Sigmoid colon (tissue), 7 donors: ENCODE results near the gene ANO6. TPM values are rescaled to one million over a fixed set of nuclear protein-coding genes. Genes with fewer than 3 reads are reported as not detected.

Experiments used
- DNase-seq: peaks from one replicate; pipeline ENCODE4 v3.0.0-alpha.2; 2019
- H3K27ac ChIP-seq, 4 donors: fragments of 200-600 bp; sonication (generic); one replicate each; pipeline ENCODE4 v1.5.1; 2016 to 2019; ENCODE audit warnings: mild to moderate bottlenecking in 1 of 4
- H3K27me3 ChIP-seq, 3 donors: fragments of 200-600 bp; sonication (generic); one replicate each; pipeline ENCODE4 v1.5.1; 2019; ENCODE audit warnings: mild to moderate bottlenecking in 1 of 3
- H3K36me3 ChIP-seq, 4 donors: fragments of 200-600 bp; sonication (generic); one replicate each; pipeline ENCODE4 v1.5.1; 2016 to 2019
- H3K4me1 ChIP-seq, 4 donors: fragments of 200-600 bp; sonication (generic); one replicate each; pipeline ENCODE4 v1.5.1; 2017 to 2019
- H3K4me3 ChIP-seq, 4 donors: fragments of 200-600 bp; sonication (generic); one replicate each; pipeline ENCODE4 v1.5.1; 2017 to 2019; ENCODE audit warnings: mild to moderate bottlenecking in 2 of 4, moderate library complexity in 1 of 4
- H3K9me3 ChIP-seq, 4 donors: fragments of 200-600 bp in 3 of 4; sonication (generic) in 3 of 4; one replicate each; pipeline versions ENCODE4 v1.5.1 to v1.6.1; 2013 to 2019
- EP300 ChIP-seq, 4 donors: sonication (generic); formaldehyde crosslinking; IDR thresholded peaks; one replicate each; pipeline ENCODE4 v1.6.1; 2017; ENCODE audit warnings: antibody characterized with exemption in 4 of 4
- POLR2A ChIP-seq, 2 donors: fragments of 450-650 bp; IDR thresholded peaks; one replicate each; pipeline ENCODE4 v1.6.1; 2016; ENCODE audit warnings: antibody characterized with exemption in 2 of 2, mild to moderate bottlenecking in 2 of 2, moderate library complexity in 2 of 2
- POLR2AphosphoS5 ChIP-seq, 4 donors: sonication (generic); formaldehyde crosslinking; IDR thresholded peaks; one replicate each; pipeline ENCODE4 v1.6.1; 2017; ENCODE audit warnings: antibody characterized with exemption in 4 of 4
- WGBS, 2 donors: extraction: QIAGEN DNeasy Blood & Tissue Kit; methylation state at CpG; one replicate each; pipeline ENCODE4 v1.1.7; 2013; 5-methylcytosine and 5-hydroxymethylcytosine counted together
- intact Hi-C: fragments of 100-400 bp; cut with DNase I; formaldehyde crosslinking; loops from one replicate; pipeline ENCODE4 v1.15.1; 2023
- polyA plus RNA-seq, 3 donors: library from polyadenylated mRNA; stranded (reverse); fragments of 200-250 nt; gene quantifications; one replicate each; pipeline ENCODE4 v1.2.3, GENCODE V29; 2013
- total RNA-seq, 4 donors: library from RNA; depleted of rRNA; stranded (reverse); fragments of >200 nt; gene quantifications; one replicate each; pipeline ENCODE4 v1.1.0, GENCODE V29; 2016
- TF ChIP-seq, protein P1 (sequence below), 4 experiments: fragments of 450-650 bp in 3 of 4; fragments of 200-600 bp in 1 of 4; IDR thresholded peaks; one replicate each; pipeline ENCODE4 v1.5.1; 2016 to 2019; ENCODE audit warnings: antibody characterized with exemption in 4 of 4, mild to moderate bottlenecking in 3 of 4, moderate library complexity in 2 of 4
- donor health status: healthy with polysubstance abuse.
- donor health status: Bipolar disorder and iron deficiency.
- donor health status: healthy.

The ANO6 gene
- total and polyA plus RNA-seq, 7 donors: 1.2 to 107 (median 98.5) TPM

DNA sequence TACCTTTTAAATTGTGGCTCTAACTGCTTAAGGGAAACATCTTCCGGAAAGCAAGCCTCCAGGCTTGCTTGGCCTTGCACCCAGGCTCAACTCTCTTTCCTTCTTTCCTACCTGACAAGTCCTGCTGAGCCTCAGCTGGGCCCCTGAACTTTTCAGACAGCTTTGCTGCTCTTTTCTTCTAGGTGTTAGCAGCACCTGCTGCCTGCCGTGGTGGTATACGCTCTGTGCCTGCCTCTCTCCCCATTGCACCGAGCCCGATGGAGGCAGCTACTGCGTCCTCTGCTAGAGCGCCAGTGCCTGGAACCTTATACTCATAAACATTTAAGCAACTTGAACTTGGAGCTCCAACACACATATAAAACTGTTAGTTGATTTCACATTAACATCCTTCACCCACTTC lies 195.7 kb downstream of the ANO6 start:
- peaks cover 5 to 88% (median 30%) of the 10 kb centered on the region in 4 donors for H3K36me3 ChIP-seq
- H3K27me3 ChIP-seq: no peaks in the 10 kb centered on the region
- H3K9me3 ChIP-seq: no peaks in the 10 kb centered on the region
- WGBS, 2 donors: 95 to 96% methylated on average over 7 of the region's 7 CpGs
- TF ChIP-seq POLR2AphosphoS5 (IDR thresholded peaks at IDR 0.05): no peak
- TF ChIP-seq, protein P1, sequence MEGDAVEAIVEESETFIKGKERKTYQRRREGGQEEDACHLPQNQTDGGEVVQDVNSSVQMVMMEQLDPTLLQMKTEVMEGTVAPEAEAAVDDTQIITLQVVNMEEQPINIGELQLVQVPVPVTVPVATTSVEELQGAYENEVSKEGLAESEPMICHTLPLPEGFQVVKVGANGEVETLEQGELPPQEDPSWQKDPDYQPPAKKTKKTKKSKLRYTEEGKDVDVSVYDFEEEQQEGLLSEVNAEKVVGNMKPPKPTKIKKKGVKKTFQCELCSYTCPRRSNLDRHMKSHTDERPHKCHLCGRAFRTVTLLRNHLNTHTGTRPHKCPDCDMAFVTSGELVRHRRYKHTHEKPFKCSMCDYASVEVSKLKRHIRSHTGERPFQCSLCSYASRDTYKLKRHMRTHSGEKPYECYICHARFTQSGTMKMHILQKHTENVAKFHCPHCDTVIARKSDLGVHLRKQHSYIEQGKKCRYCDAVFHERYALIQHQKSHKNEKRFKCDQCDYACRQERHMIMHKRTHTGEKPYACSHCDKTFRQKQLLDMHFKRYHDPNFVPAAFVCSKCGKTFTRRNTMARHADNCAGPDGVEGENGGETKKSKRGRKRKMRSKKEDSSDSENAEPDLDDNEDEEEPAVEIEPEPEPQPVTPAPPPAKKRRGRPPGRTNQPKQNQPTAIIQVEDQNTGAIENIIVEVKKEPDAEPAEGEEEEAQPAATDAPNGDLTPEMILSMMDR (IDR thresholded peaks at IDR 0.05): no peak
- intact Hi-C loops: no loop called here
- peaks cover 0 to 4% (median 0%) of the 10 kb centered on the region in 4 donors for H3K4me1 ChIP-seq
- DNase-seq: no peak
- H3K27ac ChIP-seq: no peak overlapping the region
- no peak overlapping the region for H3K4me3 ChIP-seq

- TF ChIP-seq, protein P1 (IDR thresholded peaks at IDR 0.05): no peak
- peak in 1 of 4 donors; percentile 63 for TF ChIP-seq EP300 (IDR thresholded peaks at IDR 0.05)
- peak in 2 of 4 donors; percentile 30 to 59 for TF ChIP-seq POLR2AphosphoS5 (IDR thresholded peaks at IDR 0.05)
- TF ChIP-seq POLR2A (IDR thresholded peaks at IDR 0.05): no peak
- intact Hi-C loops: no loop called here
- Histone ChIP-seq H3K4me3 (no peak overlapping the region), H3K27ac (peak overlapping the region in 2 of 4 donors; percentile 23 to 64), H3K4me1 (peaks cover 0 to 4% (median 0%) of the 10 kb centered on the region in 4 donors), H3K27me3 (no peaks in the 10 kb centered on the region), H3K9me3 (no peaks in the 10 kb centered on the region), H3K36me3 (peaks cover 1 to 79% (median 24%) of the 10 kb centered on the region in 4 donors)
- 77 to 78% methylated on average over 4 of the region's 4 CpGs for WGBS, 2 donors
- DNase-seq: peak; percentile 64
These were observed 199.5 kb downstream of the ANO6 start for GRCh38 chr12:45415393-45415817.

DNA sequence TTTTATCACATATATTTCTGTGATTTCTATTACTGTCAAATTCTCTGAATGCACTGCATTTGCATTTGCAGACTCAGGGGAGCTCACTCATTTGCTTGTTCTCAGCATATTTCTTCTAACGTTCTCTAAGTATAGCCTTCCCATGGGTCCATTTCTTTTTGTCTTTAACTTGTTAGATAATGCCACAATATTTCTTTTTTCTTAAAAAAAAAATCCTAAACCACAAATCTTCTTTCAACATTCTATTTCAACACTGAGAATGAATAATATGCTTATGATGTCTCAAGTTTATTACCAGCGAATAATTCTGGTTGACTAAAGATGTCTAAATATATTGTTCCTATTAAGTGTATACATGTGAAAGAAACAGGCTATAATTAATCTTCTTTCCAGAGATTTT lies 200.2 kb downstream of the ANO6 start:
- no peaks in the 10 kb centered on the region for H3K27me3 ChIP-seq
- DNase-seq: no peak
- peaks cover 0 to 4% (median 0%) of the 10 kb centered on the region in 4 donors for H3K4me1 ChIP-seq
- intact Hi-C loops: no loop called here
- no peaks in the 10 kb centered on the region for H3K9me3 ChIP-seq
- no peak overlapping the region for H3K4me3 ChIP-seq
- peak overlapping the region in 1 of 4 donors; percentile 64 for H3K27ac ChIP-seq
- 82% methylated on average over 2 of the region's 2 CpGs for WGBS, 2 donors
- TF ChIP-seq POLR2A (IDR thresholded peaks at IDR 0.05) (no peak), POLR2AphosphoS5 (IDR thresholded peaks at IDR 0.05) (no peak), EP300 (IDR thresholded peaks at IDR 0.05) (no peak)
- TF ChIP-seq, protein P1 (IDR thresholded peaks at IDR 0.05): no peak
- H3K36me3 ChIP-seq: peaks cover 0 to 77% (median 19%) of the 10 kb centered on the region in 4 donors

GRCh38 chr12:45418520-45418919 lies 202.6 kb downstream of the ANO6 start:
- 94 to 98% methylated on average over 1 of the region's 1 CpG for WGBS, 2 donors
- intact Hi-C loops: no loop called here
- Histone ChIP-seq H3K9me3 (no peaks in the 10 kb centered on the region), H3K27me3 (no peaks in the 10 kb centered on the region), H3K36me3 (peaks cover 0 to 77% (median 26%) of the 10 kb centered on the region in 4 donors), H3K27ac (no peak overlapping the region), H3K4me1 (peaks cover 0 to 4% (median 0%) of the 10 kb centered on the region in 4 donors), H3K4me3 (no peak overlapping the region)
- DNase-seq: no peak
- TF ChIP-seq POLR2A (IDR thresholded peaks at IDR 0.05): no peak
- TF ChIP-seq, protein P1 (IDR thresholded peaks at IDR 0.05): no peak
- TF ChIP-seq POLR2AphosphoS5 (IDR thresholded peaks at IDR 0.05): no peak
- no peak for TF ChIP-seq EP300 (IDR thresholded peaks at IDR 0.05)

GRCh38 chr12:45419317-45419814 lies 203.5 kb downstream of the ANO6 start:
- no peaks in the 10 kb centered on the region for H3K27me3 ChIP-seq
- DNase-seq: no peak
- intact Hi-C loops: no loop called here
- peaks cover 0 to 4% (median 0%) of the 10 kb centered on the region in 4 donors for H3K4me1 ChIP-seq
- H3K4me3 ChIP-seq: no peak overlapping the region
- WGBS, 2 donors: 73 to 81% methylated on average over 1 of the region's 1 CpG
- no peak for TF ChIP-seq POLR2AphosphoS5 (IDR thresholded peaks at IDR 0.05)
- peaks cover 0 to 81% (median 30%) of the 10 kb centered on the region in 4 donors for H3K36me3 ChIP-seq
- H3K27ac ChIP-seq: no peak overlapping the region
- no peaks in the 10 kb centered on the region for H3K9me3 ChIP-seq
